Measurements from ENCODE around the gene IL1RL1.

Gene IL1RL1

DNA sequence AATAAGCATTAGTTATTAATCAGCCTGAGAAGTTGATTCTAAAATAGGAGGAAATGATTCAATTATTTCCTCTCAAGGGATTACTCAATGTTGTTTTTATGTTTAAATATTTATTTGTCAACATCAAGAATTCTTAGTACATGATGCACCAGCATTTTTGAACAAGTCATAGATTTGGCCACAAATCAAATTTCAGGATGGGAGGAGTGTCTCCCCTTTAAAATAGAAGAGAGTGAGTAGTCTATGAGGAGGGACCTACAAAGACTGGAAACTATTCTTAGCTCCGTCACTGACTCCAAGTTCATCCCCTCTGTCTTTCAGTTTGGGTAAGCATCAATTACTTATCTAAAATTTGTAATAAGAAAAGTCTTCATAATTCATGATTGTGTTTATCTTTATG lies 25.6 kb downstream of the IL1RL1 start:
- DNase-seq: no peak

DNA sequence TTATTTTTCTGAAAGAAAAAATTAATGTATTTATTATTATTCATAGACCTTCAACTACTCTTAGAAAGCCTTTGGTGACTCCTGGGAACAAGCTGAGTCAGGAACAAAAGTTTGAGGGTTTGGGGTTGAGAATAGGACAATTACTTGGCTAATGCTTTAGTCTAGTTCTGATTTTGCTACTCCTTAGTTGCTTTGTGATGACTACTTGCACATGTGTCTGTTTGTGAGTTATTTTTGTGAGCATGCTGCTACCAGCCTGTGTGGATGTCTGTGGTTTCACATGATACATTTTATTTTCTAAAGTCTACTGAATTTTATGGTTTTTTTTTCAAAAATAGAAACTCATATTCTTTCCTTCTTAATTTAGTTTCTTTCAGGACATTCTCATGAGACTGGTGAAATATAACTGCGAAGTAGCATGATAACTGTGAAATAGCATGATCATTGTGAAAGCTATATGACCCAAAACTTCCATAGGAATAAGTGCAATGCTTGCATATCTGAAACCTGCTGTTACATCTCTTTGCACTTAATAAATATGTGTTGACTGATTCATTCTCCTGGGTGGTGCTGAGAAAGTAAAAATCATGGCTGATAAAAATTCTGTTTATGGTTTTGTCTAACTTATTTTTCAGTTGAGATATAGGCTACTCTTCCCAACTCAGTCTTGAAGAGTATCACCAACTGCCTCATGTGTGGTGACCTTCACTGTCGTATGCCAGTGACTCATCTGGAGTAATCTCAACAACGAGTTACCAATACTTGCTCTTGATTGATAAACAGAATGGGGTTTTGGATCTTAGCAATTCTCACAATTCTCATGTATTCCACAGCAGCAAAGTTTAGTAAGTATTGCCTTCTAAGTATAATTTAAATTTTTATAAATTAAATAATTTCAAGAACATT lies 26.4 kb downstream of the IL1RL1 start:
- DNase-seq: no peak

DNA sequence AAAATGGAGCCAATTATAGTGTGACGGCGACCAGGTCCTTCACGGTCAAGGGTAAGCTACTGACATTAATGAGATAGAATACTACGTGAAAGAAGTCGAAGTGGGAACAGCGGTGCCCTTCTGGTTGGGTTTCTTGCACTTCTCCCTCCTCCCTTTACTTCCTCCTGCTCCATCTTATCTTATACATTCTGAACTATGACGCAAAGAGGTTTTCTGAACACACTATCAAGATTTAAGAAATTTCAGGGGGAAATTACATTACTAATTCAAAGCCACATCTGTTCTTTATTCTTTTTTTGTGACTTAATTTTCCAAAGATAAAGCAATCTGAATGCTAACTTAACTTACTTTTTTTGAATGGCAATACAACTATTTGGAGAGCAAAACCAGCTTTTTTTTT lies 29.4 kb downstream of the IL1RL1 start:
- DNase-seq: no peak

DNA sequence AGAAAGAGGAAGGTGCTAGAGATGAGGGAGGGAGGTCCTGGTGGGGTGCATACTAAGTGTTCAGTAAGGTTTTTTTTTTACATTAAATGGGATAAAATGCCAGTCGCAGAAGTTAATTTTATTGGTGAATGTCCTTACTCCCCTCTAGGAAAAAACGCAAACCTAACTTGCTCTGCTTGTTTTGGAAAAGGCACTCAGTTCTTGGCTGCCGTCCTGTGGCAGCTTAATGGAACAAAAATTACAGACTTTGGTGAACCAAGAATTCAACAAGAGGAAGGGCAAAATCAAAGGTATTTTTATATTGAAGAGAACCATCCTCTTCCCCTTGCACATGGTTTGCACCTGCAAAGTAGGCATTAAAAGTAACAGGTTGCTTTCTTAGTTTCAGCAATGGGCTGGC lies 31.5 kb downstream of the IL1RL1 start:
- no peak for DNase-seq

DNA sequence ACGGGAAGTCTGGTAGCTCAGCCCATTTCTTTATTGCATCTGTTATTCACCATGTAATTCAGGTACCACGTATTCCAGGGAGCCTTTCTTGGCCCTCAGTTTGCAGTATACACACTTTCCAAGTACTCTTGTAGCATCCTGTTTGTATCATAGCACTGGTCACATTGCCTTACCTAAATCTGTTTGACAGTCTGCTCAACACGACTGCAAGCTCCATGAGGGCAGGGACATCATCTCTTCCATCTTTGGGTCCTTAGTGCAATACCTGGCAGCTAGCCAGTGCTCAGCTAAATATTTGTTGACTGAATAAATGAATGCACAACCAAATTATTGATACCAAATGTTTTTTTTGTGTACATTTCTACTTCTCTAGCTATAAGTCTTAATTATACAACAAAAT lies 33.0 kb downstream of the IL1RL1 start:
- no peak for DNase-seq

DNA sequence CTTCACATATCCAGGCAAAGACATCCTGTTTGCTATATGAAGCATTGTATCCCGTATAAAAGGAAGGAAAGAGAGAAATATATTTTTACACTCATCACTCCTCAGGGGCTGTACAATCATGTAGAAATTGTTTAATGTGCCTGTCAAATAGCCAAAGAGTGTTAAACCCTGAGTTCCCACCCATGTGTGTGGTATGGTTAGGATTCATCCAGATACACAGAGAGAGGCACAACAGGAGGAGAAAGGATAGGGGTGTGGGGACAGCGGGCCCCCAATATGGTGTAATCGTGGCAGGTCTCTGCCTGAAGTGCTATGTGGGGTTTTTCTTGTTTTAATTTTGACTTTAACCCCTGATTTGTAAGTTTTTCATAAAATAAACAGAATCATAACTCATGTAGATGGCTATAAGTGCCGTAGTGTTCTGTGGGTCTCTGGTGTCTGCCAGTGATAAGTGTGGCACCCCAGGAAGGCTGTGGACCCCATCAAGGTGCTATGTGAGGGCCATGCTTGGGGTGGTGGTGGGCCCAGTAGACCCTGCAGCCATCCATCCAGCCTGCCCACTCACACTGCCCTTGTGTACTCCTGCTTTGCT lies 34.1 kb downstream of the IL1RL1 start:
- DNase-seq: no peak

DNA sequence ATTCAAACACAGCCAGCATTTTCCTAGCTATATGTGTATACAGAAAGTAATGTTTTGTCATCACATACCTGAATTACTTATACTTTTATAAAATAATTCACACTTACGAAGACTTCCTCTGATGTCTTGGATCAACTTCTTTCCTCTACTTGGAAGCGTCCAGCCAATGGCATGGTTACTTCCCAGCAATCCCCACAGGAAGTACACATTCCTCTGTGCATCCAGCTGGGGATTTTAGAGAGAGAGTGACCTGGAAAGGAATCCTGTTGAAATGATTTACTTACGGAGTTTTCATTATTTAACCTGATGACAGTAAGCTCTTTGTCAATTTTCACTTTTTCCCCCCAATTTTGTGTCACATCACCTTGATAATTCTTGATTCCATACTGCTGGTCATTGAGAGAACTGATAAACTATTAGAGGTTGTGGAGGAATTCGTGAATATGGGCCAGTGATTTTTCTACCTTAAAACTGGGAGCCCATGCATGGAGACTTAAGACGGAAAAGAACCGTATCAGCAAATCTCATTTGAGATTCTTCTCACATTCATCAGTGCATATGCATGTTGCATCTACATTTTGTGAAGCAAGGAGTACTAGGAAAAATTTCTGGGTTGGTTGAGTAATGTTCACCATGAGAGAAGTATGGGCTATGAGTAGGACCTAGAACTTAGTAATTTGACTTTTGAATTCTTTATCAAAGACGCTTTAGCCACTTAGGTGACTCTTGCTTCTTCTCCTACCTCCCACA lies 35.2 kb downstream of the IL1RL1 start:
- DNase-seq: no peak

DNA sequence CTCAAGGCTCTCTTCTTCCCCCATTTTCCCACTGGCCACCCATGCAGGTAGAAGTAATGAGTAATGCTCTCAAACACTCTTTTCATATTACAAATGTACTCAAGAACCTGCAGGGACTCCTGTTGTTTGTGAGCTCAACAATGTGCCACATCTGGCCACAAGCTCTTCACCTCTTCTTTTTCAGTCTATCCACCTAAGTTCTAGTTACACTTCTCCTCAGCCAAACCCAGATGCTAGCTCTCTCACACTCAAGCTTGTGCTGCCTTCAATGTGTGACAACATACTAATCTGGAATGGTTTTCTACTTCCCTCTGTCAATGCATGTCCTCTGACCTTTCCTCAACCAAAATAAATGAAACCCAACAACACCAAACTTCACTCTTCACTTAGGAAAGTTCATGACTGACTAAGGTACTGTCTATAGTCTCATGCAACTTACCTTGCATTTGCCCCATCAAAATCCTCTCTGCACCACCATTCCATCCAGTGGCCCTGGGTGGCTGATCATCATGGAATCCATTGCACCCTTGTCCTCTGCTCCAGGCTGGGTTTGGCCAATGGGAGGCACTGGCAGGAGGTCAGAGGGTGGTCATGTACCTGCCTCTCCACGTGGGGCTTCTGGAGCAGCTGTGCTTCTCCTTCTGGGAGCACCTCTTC lies 38.9 kb downstream of the IL1RL1 start:
- DNase-seq: no peak

DNA sequence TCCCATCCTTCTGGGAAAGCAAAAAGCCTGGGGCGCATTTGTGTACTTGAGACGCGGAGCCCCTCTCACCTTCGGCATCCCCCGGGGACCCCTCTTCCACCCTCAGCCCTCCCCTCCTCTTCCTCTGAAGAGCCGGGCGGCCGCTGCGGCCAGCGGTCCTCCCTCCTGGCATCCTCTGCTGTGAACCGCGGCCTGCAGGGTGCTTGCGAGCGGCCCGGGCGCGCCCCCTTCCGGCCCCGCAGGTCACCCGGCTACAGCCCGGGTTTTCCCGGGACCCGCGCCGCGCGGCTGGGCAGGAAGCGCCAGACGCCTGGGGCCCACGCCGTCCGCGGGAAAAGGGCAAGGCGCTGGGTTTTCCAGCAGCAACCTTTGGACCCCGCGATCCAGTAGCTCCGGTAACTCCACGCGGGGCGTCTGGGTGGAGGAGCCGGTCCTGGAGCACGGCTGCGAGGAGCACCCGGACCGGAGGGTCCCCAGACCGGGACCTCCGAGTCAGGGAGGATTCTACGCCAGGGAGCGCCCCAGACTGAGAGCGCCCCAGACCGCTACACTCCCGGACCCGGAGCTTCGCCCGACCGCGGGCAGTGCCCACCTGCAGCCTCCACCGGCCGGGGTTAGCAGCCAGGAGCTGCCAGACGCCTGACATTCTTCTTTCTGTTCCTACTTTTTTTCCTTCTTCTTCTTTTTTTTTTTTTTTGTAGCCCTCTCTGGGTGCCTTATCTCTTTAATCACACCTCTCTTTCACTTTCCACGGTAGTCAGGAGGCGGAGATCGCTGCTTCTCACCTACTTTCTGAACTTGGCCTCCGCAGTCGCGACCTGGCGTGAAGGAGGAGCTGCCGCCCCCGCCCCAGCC lies 44.4 kb downstream of the IL1RL1 start, which contains the start of gene IL18R1:
Gene IL18R1, plus strand, starts transcription at position 271 of the 855 bp plus-strand sequence. CDS start 6,865 bp downstream, outside the sequence.
- peak in 1 of 2 experiments; percentile 57 for DNase-seq

DNA sequence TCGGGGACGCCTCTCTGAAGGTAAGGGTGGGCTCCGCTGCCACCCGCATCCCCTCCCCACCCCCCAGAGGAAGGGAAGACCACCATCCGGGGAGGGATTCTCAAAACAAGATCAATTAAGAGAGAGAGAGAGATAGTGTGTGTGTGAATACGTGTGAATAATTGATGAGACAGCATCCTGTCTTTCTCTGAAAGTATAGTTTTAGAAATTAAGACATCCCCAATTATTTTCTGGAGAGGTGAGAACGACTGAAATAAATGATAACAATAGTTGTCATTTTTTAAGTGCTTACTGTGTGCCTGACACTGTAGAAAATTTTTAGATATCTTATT lies 45.0 kb downstream of the IL1RL1 start:
- DNase-seq: no peak

DNA sequence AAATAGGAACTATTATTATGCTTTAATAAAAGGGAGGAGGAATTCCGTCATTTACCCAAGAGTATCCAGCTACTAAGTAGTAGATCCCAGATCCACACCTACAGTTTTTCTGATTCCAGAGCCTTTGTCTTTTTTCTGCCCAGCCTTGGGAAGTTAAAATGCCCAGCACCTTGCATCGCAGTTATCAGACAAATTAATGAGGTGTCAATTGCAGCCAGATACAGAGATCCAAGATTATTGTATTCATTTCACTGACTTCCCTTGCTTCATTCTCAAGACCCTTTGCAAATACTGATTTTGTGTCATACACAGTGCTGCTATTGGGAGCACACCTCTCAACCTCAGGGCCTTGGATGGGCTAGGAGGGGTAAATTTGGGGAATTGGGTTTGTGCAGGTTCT lies 45.4 kb downstream of the IL1RL1 start:
- no peak for DNase-seq

DNA sequence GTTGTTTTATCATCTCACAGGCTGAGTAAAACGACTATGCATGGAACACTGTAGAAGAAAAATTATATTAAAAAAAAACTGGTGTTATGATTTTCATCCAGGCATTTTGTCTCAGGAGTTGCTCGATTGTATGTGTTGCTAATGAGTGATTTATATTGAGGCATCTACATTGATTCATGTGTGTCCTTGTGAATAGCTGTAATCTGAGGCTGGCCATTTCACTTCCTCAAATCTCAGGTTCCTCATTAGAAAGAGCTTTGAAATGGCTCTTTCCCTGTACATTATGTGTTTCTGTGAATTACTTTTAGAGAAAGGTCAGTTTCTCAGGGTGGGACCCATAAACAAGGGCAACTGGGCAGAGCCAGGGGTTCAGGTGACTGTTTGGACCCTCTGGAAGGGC lies 46.6 kb downstream of the IL1RL1 start:
- DNase-seq: no peak

DNA sequence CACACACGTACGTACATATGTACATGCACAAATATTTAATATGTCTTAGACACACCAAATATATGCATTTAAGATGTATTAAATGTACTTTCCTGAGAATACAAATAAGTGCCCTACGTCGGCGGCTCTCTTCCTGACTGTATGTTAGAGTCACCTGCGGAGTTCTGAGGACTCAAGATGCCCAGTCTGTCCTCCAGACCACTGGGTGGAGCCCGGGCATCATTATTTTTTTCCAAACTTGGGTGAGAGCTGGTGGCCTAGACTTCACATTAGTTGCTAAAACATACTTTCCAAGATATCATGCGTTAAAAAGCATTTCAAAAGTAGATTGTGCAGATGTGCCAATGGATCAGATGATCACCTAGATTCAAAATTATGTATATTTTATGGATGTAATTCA lies 47.1 kb downstream of the IL1RL1 start:
- no peak for DNase-seq

DNA sequence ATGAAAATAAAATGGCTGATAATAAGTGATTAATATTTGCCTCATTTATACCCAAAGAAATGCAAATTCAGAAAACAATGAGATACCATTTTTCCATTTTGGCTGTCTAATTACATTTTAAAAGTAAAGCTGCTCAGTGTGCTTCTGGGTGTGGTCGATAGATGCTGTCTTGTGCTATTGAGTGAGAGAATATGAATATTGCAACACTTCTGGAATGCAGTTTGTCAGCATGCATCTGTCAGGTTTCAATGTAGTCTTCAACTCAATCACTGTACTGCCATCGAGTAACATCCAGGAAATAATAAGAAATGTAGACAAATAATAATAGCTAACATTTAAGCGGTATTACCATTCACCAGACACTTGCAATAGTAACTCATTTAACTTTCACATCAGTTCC lies 48.2 kb downstream of the IL1RL1 start:
- DNase-seq: no peak

DNA sequence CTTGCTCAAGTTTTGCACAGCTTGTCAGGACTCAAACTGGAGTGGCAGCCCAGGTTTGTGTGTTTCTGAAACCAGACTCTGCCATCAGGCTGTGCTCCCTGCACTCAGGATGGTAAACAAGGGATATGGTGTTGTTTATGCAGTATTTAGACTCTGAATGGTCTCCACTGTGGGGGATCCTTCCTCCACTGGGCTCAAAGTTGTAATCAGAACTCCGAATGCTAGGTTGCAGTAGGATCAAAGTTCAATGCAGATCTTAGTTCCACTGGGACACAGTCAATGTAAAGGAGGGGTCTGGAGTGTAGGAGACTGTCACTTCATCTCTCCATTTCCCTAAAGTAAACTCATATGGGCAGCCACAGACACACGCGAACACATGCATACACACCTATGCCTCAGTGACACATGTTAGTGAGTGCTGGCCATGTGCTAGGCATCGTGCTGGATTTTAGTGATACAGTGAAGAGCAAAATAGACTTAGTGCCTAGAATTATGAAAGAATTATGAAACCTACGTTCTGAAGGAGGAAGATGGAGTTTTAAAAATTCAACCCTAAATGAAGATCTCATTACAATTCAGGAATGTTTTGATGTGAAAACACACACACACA lies 50.4 kb downstream of the IL1RL1 start:
- DNase-seq: no peak

DNA sequence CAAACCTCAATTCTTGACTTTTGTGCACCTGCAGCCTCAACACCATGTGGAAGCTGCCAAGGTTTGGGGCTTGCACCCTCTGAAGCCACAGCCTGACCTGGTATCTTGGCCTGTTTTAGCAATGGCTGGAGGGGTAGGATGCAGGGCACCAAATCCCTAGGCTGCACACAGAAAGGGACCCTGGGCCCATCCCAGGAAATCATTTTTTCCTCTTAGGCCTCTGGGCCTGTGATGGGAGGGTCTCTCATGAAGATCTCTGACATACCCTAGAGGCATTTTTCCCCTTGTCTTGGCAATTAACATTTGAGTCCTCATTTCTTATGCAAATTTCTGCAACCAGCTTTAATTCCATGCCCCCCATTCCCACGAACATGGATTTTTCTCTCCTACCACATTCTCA lies 54.4 kb downstream of the IL1RL1 start:
- DNase-seq: no peak

DNA sequence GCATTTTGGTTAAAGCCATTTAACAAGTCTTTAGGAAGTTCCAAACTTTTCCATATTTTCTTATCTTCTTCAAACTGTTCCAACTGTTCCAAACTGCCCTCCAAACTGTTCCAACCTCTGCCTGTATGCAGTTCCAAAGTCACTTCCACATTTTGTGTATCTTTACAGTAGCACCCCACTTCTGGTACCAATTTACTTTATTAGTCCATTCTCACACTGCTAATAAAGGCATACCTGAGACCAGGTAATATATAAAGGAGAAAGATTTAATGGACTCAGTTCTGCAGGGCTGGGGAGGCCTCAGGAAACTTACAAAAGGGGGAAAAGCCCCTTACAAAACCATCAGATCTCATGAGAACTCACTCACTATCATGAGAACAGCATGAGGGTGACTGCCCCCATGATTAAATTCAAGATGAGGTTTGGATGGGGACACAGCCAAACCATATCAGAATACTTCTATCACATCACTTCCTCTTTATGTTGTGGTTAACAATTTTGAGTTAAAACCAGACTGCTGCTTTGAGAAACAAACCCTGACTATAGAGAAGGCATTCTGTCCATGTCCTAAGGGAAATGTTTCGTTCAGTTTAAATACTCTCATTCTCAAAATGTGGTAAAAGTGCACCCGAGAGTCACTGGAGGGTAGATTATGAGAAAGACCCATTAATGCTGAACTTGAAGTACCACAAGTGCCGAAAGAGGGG lies 55.2 kb downstream of the IL1RL1 start:
- DNase-seq: no peak

DNA sequence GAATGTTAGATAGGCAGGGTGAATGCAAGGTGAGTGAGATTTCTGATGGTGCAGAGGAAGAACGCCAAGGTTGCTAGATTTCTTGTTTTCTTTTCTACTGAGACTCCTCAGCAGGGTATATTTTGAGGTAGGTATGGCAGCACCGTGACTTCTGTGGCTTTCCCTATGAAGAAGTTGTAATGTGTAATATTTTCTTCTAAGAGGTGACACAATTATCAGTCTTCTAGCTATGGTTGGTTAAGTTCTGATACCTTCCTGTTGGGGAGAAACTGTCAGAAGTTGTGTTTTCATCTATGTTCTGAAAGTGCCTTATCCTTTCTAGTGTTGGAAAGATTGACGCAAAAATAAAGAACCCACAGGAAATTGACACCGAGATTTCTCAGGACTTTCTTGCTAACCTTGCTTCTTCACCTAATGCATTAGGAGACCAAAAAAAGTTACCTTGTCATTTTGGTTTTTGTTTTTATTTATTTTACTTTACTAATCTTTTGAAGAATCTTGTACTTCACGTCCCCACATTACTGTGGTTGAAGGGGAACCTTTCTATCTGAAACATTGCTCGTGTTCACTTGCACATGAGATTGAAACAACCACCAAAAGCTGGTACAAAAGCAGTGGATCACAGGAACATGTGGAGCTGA lies 56.1 kb downstream of the IL1RL1 start:
- DNase-seq: no peak

DNA sequence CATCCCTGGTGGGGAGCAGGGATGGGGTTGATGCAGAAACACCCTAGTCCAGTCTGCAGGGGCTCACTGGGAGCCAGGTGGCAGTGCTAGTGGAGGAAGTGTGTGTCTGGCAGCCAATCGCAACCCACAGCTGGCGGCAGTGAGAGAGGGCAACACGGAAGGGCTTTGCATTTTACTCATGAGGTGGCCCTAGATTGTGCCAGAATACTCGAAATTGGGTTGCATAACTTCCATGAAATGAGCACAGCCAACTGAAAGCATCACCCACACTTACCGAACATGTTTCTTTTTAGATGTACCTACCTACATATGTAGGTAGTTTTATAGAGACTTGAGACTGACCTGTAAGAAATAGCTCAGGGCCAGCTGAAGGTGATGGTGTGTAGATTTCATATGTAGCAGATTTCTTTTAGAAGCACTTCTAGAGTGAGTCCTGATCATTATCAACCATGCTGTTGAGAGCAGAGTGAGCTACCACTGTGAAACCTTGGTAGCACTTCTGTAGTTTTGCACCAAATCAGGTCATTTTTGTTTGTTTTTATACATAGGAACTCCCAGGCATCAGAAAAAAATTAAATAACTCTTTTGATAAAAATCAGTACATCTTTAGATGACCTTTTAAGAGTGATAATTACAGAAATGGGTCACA lies 57.2 kb downstream of the IL1RL1 start:
- DNase-seq: no peak

DNA sequence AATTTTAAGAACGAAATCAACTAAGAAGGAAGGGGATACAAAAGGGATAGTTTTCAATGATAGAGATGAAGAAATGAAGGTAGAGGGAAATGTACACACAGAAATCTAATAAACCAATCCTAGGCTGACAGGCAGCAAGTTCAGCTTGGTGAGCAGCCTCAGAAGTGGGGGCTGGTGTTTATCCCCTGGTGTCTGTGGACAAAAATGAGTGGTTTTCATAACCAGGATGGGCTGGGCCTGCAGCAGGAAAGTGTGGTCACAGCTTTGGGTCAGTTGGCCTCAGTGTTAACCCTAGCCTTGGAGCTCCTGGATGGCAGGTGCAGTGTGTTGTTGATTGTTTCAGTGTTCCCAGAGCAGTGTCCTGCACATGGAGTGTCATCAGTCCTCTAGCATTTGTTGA lies 58.5 kb downstream of the IL1RL1 start:
- DNase-seq: no peak

All from SHP77 (cell line).